Mucosa of stomach (tissue), 1 donor: ENCODE measurements around the gene DLK1.

Source experiments
- H3K27me3 ChIP-seq: one replicate; pipeline ENCODE4 v1.7.0; 2013; ENCODE audit warnings: mild to moderate bottlenecking, low read length; ENCODE audit not compliant: control insufficient read depth, insufficient read depth
- H3K36me3 ChIP-seq: one replicate; pipeline ENCODE4 v1.7.0; 2013; ENCODE audit warnings: low read length; ENCODE audit not compliant: control insufficient read depth, insufficient read depth
- H3K4me1 ChIP-seq: one replicate; pipeline ENCODE4 v1.7.0; 2013; ENCODE audit warnings: mild to moderate bottlenecking, low read length; ENCODE audit not compliant: control insufficient read depth, insufficient read depth
- H3K4me3 ChIP-seq: one replicate; pipeline ENCODE4 v1.7.0; 2013; ENCODE audit warnings: low read length
- H3K9ac ChIP-seq: one replicate; pipeline ENCODE4 v1.7.0; 2013; ENCODE audit warnings: mild to moderate bottlenecking, low read length, moderate library complexity
- H3K9me3 ChIP-seq: one replicate; pipeline ENCODE4 v1.7.0; 2013; ENCODE audit warnings: mild to moderate bottlenecking, low read length, moderate library complexity; ENCODE audit not compliant: control insufficient read depth
- donor health status: Pancreatic carcinoma.

Gene DLK1

GRCh38 chr14:100696008-100696407 is 30.7 kb upstream of the DLK1 start:
- Histone ChIP-seq H3K9ac (no peak overlapping the region), H3K27me3 (peaks cover 14% of the 10 kb centered on the region), H3K36me3 (no peaks in the 10 kb centered on the region), H3K4me3 (no peak overlapping the region), H3K4me1 (no peaks in the 10 kb centered on the region), H3K9me3 (no peaks in the 10 kb centered on the region)

- no peak overlapping the region for H3K4me3 ChIP-seq
- no peaks in the 10 kb centered on the region for H3K4me1 ChIP-seq
- no peak overlapping the region for H3K9ac ChIP-seq
- H3K36me3 ChIP-seq = no peaks in the 10 kb centered on the region
- H3K9me3 ChIP-seq = no peaks in the 10 kb centered on the region
- H3K27me3 ChIP-seq = peaks cover 14% of the 10 kb centered on the region
Observed at GRCh38 chr14:100696590-100696989, 30.1 kb upstream of the DLK1 start.

GRCh38 chr14:100698066-100698465 is 28.6 kb upstream of the DLK1 start:
- Histone ChIP-seq H3K9me3 (no peaks in the 10 kb centered on the region), H3K27me3 (peaks cover 14% of the 10 kb centered on the region), H3K4me3 (no peak overlapping the region), H3K36me3 (no peaks in the 10 kb centered on the region), H3K4me1 (no peaks in the 10 kb centered on the region), H3K9ac (no peak overlapping the region)

- no peak overlapping the region for H3K4me3 ChIP-seq
- no peaks in the 10 kb centered on the region for H3K9me3 ChIP-seq
- no peaks in the 10 kb centered on the region for H3K36me3 ChIP-seq
- peaks cover 8% of the 10 kb centered on the region for H3K27me3 ChIP-seq
- no peak overlapping the region for H3K9ac ChIP-seq
- H3K4me1 ChIP-seq = no peaks in the 10 kb centered on the region
Observed at GRCh38 chr14:100698666-100699448, 27.8 kb upstream of the DLK1 start.

- no peak overlapping the region for H3K4me3 ChIP-seq
- H3K27me3 ChIP-seq = no peaks in the 10 kb centered on the region
- no peaks in the 10 kb centered on the region for H3K4me1 ChIP-seq
- no peaks in the 10 kb centered on the region for H3K9me3 ChIP-seq
- H3K9ac ChIP-seq = no peak overlapping the region
- no peaks in the 10 kb centered on the region for H3K36me3 ChIP-seq
Observed at GRCh38 chr14:100701314-100701713, 25.4 kb upstream of the DLK1 start.

- Histone ChIP-seq H3K4me3 (no peak overlapping the region), H3K9me3 (no peaks in the 10 kb centered on the region), H3K36me3 (no peaks in the 10 kb centered on the region), H3K9ac (no peak overlapping the region), H3K27me3 (no peaks in the 10 kb centered on the region), H3K4me1 (no peaks in the 10 kb centered on the region)
Observed at GRCh38 chr14:100702590-100702989, 24.1 kb upstream of the DLK1 start.

GRCh38 chr14:100703386-100704220 is 23.1 kb upstream of the DLK1 start:
- H3K27me3 ChIP-seq = peaks cover 3% of the 10 kb centered on the region

GRCh38 chr14:100706200-100706599 is 20.5 kb upstream of the DLK1 start:
- H3K9me3 ChIP-seq = no peaks in the 10 kb centered on the region
- H3K27me3 ChIP-seq = peaks cover 20% of the 10 kb centered on the region
- H3K4me1 ChIP-seq = peaks cover 11% of the 10 kb centered on the region
- no peaks in the 10 kb centered on the region for H3K36me3 ChIP-seq
- H3K4me3 ChIP-seq = no peak overlapping the region
- H3K9ac ChIP-seq = no peak overlapping the region

More at GRCh38 chr14:100703386-100704220, 23.1 kb upstream of the DLK1 start:
- no peak overlapping the region for H3K4me3 ChIP-seq
- H3K9ac ChIP-seq = no peak overlapping the region
- H3K36me3 ChIP-seq = no peaks in the 10 kb centered on the region
- H3K4me1 ChIP-seq = peaks cover 3% of the 10 kb centered on the region
- H3K9me3 ChIP-seq = no peaks in the 10 kb centered on the region

GRCh38 chr14:100706860-100707259 is 19.8 kb upstream of the DLK1 start:
- Histone ChIP-seq H3K27me3 (peaks cover 23% of the 10 kb centered on the region), H3K9ac (no peak overlapping the region), H3K9me3 (no peaks in the 10 kb centered on the region), H3K4me1 (peaks cover 11% of the 10 kb centered on the region), H3K4me3 (no peak overlapping the region), H3K36me3 (no peaks in the 10 kb centered on the region)

GRCh38 chr14:100708425-100709288 is 18.0 kb upstream of the DLK1 start:
- Histone ChIP-seq H3K9me3 (no peaks in the 10 kb centered on the region), H3K4me1 (peaks cover 11% of the 10 kb centered on the region), H3K27me3 (peaks cover 26% of the 10 kb centered on the region), H3K36me3 (no peaks in the 10 kb centered on the region), H3K9ac (no peak overlapping the region), H3K4me3 (no peak overlapping the region)

GRCh38 chr14:100709289-100710284 is 17.1 kb upstream of the DLK1 start:
- Histone ChIP-seq H3K4me1 (peaks cover 11% of the 10 kb centered on the region), H3K36me3 (no peaks in the 10 kb centered on the region), H3K9me3 (no peaks in the 10 kb centered on the region), H3K27me3 (peaks cover 26% of the 10 kb centered on the region), H3K4me3 (no peak overlapping the region), H3K9ac (no peak overlapping the region)
